Measurements from ENCODE around the gene SLC37A2. TPM values are rescaled to one million over a fixed set of nuclear protein-coding genes. Genes with fewer than 3 reads are reported as not detected.
"Not testable (repeated sequence)": the region's sequence is repeated elsewhere in the genome, so short reads cannot be mapped to it uniquely, and the experiment has no call there.

The SLC37A2 gene
- polyA plus RNA-seq, 1 donor (not counting 4 experiments of a cell fraction or from before 2014, with no cell fraction given) = 21.0 TPM

DNA sequence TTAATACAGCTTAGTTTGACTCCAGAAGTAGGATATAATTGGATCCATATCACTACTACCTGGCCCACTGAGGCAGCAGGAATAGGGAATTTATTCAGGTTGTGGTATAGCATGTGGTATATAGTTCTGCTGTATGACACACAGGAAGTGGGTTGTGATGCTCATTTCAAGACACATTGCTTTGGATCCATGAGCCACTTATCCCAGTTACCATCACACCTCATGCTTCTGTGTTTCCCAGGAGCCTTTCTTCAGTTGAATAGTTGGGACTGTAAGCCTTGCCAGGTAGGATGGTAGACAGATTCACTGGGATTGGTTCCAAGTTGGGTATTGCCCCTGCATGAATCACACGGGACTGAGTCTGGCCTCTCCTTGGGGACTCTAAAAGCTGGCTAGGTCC, 9.9 kb upstream of the SLC37A2 start:
- H3K9me1 ChIP-seq (ENCODE audit: control insufficient read depth, extremely low read depth, insufficient read depth, low read length) = no peaks in the 10 kb centered on the region
- H2AFZ ChIP-seq (ENCODE audit: control insufficient read depth, low read length) = no peak overlapping the region
- H3K9me3 ChIP-seq (ENCODE audit: control insufficient read depth, low read depth, low read length) = no peaks in the 10 kb centered on the region
- H3K4me1 ChIP-seq (ENCODE audit: control insufficient read depth, extremely low read depth, insufficient read depth, low read length) = peaks cover 6% of the 10 kb centered on the region
- no peak for DNase-seq (ENCODE audit: low read depth, low spot score)
- no peak overlapping the region for H3K9ac ChIP-seq (ENCODE audit: control insufficient read depth, extremely low read depth, insufficient read depth, low read length)
- H3K27me3 ChIP-seq (ENCODE audit: control insufficient read depth, extremely low read depth, insufficient read depth, low read length) = no peaks in the 10 kb centered on the region
- H4K20me1 ChIP-seq (ENCODE audit: control insufficient read depth, extremely low read depth, insufficient read depth, low read length) = no peaks in the 10 kb centered on the region
- TF ChIP-seq EZH2 (IDR thresholded peaks at IDR 0.05; ENCODE audit: low read length) = no peak
- TF ChIP-seq, protein P1, sequence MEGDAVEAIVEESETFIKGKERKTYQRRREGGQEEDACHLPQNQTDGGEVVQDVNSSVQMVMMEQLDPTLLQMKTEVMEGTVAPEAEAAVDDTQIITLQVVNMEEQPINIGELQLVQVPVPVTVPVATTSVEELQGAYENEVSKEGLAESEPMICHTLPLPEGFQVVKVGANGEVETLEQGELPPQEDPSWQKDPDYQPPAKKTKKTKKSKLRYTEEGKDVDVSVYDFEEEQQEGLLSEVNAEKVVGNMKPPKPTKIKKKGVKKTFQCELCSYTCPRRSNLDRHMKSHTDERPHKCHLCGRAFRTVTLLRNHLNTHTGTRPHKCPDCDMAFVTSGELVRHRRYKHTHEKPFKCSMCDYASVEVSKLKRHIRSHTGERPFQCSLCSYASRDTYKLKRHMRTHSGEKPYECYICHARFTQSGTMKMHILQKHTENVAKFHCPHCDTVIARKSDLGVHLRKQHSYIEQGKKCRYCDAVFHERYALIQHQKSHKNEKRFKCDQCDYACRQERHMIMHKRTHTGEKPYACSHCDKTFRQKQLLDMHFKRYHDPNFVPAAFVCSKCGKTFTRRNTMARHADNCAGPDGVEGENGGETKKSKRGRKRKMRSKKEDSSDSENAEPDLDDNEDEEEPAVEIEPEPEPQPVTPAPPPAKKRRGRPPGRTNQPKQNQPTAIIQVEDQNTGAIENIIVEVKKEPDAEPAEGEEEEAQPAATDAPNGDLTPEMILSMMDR (optimal IDR thresholded peaks at IDR 0.05 in 1 of 3, IDR thresholded peaks at IDR 0.05 in 1 of 3, conservative IDR thresholded peaks at IDR 0.05 in 1 of 3; ENCODE audit: extremely low read depth in 1 of 3, insufficient read depth in 2 of 3, low read length in 3 of 3) = no peak
- H3K36me3 ChIP-seq (ENCODE audit: control insufficient read depth in 2 of 2, extremely low read depth in 1 of 2, insufficient read depth in 2 of 2, low read length in 2 of 2) = no peaks in the 10 kb centered on the region
- H3K27ac ChIP-seq (ENCODE audit: control insufficient read depth, insufficient read depth, low read length) = no peak overlapping the region
- FAIRE-seq = peak; percentile 79
- H3K4me3 ChIP-seq (ENCODE audit: control insufficient read depth in 2 of 3, extremely low read depth in 1 of 3, insufficient read depth in 2 of 3, low read depth in 1 of 3, low read length in 3 of 3) = no peak overlapping the region
- no peak overlapping the region for H3K4me2 ChIP-seq (ENCODE audit: control insufficient read depth, extremely low read depth, insufficient read depth, low read depth, low read length)
- dilution Hi-C loops (cut with MboI; ENCODE audit: extremely low pct_ligation_motif_present, low sequenced_read_pairs) = no loop called here
- no peaks in the 10 kb centered on the region for H3K79me2 ChIP-seq (ENCODE audit: control insufficient read depth, insufficient read depth, low read length)

DNA sequence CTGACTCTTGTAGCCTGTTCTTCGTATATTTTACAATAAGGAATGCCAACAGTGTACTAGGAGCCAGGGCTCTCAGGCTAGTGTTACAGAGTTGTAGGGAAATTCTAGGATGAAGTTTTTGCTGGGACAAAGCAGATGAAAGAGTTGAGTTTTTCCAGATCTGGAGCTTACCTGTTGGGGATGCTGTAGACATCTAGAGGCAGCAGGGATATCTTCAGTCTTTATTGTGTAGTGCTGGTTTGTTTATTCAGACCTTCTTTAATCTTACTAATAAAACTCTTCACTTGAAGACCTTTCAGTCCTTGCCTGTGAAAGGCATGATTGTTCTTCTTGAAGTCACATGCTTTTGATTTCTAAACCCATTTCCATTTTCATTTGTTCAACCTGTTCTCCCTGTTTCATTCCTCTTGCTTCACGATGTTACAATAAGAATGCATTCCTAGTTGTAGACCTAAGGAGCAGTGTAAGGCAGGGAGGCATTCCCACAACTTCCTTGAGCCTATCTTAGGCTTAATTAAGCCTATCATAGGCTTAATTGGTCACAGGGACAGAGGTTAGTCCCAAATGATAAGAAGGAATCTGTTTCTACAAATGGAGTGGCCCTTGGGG, 7.9 kb upstream of the SLC37A2 start:
- Histone ChIP-seq H3K27me3 (ENCODE audit: control insufficient read depth, extremely low read depth, insufficient read depth, low read length) (no peaks in the 10 kb centered on the region), H3K4me2 (ENCODE audit: control insufficient read depth, extremely low read depth, insufficient read depth, low read depth, low read length) (no peak overlapping the region), H3K9me3 (ENCODE audit: control insufficient read depth, low read depth, low read length) (no peaks in the 10 kb centered on the region), H3K27ac (ENCODE audit: control insufficient read depth, insufficient read depth, low read length) (no peak overlapping the region), H3K9ac (ENCODE audit: control insufficient read depth, extremely low read depth, insufficient read depth, low read length) (no peak overlapping the region), H3K4me1 (ENCODE audit: control insufficient read depth, extremely low read depth, insufficient read depth, low read length) (peaks cover 4% of the 10 kb centered on the region), H2AFZ (ENCODE audit: control insufficient read depth, low read length) (no peak overlapping the region), H3K9me1 (ENCODE audit: control insufficient read depth, extremely low read depth, insufficient read depth, low read length) (no peaks in the 10 kb centered on the region), H4K20me1 (ENCODE audit: control insufficient read depth, extremely low read depth, insufficient read depth, low read length) (no peaks in the 10 kb centered on the region), H3K4me3 (ENCODE audit: control insufficient read depth in 2 of 3, extremely low read depth in 1 of 3, insufficient read depth in 2 of 3, low read depth in 1 of 3, low read length in 3 of 3) (no peak overlapping the region), H3K36me3 (ENCODE audit: control insufficient read depth in 2 of 2, extremely low read depth in 1 of 2, insufficient read depth in 2 of 2, low read length in 2 of 2) (no peaks in the 10 kb centered on the region), H3K79me2 (ENCODE audit: control insufficient read depth, insufficient read depth, low read length) (no peaks in the 10 kb centered on the region)
- TF ChIP-seq, protein P1 (optimal IDR thresholded peaks at IDR 0.05 in 1 of 3, IDR thresholded peaks at IDR 0.05 in 1 of 3, conservative IDR thresholded peaks at IDR 0.05 in 1 of 3; ENCODE audit: extremely low read depth in 1 of 3, insufficient read depth in 2 of 3, low read length in 3 of 3) = no peak
- no peak for TF ChIP-seq EZH2 (IDR thresholded peaks at IDR 0.05; ENCODE audit: low read length)
- DNase-seq (ENCODE audit: low read depth, low spot score) (no peak), FAIRE-seq (peak; percentile 29)
- dilution Hi-C loops (cut with MboI; ENCODE audit: extremely low pct_ligation_motif_present, low sequenced_read_pairs) = no loop called here

DNA sequence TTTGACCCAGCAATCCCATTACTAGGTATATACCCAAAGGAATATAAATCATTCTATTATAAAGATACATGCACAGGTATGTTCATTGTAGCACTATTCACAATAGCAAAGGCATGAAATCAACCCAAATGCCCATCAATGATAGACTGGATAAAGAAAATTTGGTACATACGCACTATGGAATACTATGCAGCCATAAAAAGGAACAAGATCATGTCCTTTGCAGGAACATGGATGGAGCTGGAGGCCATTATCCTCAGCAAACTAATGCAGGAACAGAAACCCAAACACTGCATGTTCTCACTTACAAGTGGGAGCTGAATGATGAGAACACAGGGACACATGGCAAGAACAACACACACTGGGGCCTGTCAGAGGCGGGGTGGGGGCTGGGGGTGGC, 7.0 kb upstream of the SLC37A2 start:
- FAIRE-seq; H4K20me1 ChIP-seq (ENCODE audit: control insufficient read depth, extremely low read depth, insufficient read depth, low read length); dilution Hi-C loops (cut with MboI; ENCODE audit: extremely low pct_ligation_motif_present, low sequenced_read_pairs); H3K9me1 ChIP-seq (ENCODE audit: control insufficient read depth, extremely low read depth, insufficient read depth, low read length); H3K79me2 ChIP-seq (ENCODE audit: control insufficient read depth, insufficient read depth, low read length); DNase-seq (ENCODE audit: low read depth, low spot score); H3K9ac ChIP-seq (ENCODE audit: control insufficient read depth, extremely low read depth, insufficient read depth, low read length); H3K27ac ChIP-seq (ENCODE audit: control insufficient read depth, insufficient read depth, low read length); H2AFZ ChIP-seq (ENCODE audit: control insufficient read depth, low read length); H3K4me1 ChIP-seq (ENCODE audit: control insufficient read depth, extremely low read depth, insufficient read depth, low read length); H3K9me3 ChIP-seq (ENCODE audit: control insufficient read depth, low read depth, low read length); H3K4me2 ChIP-seq (ENCODE audit: control insufficient read depth, extremely low read depth, insufficient read depth, low read depth, low read length); H3K4me3 ChIP-seq (ENCODE audit: control insufficient read depth in 2 of 3, extremely low read depth in 1 of 3, insufficient read depth in 2 of 3, low read depth in 1 of 3, low read length in 3 of 3); H3K27me3 ChIP-seq (ENCODE audit: control insufficient read depth, extremely low read depth, insufficient read depth, low read length); H3K36me3 ChIP-seq (ENCODE audit: control insufficient read depth in 2 of 2, extremely low read depth in 1 of 2, insufficient read depth in 2 of 2, low read length in 2 of 2): not testable (repeated sequence)

Data from keratinocyte (primary cell).